CD4-positive, alpha-beta T cell treated with Interleukin-21 for 1 hour (primary cell): Measurements from ENCODE around the gene NSG2.
"Not testable (repeated sequence)": the region's sequence is repeated elsewhere in the genome, so short reads cannot be mapped to it uniquely, and the experiment has no call there.

Experiments used
- DNase-seq: peaks from one replicate; pipeline ENCODE4 v3.0.0-alpha.2; 2020

The NSG2 gene

DNA sequence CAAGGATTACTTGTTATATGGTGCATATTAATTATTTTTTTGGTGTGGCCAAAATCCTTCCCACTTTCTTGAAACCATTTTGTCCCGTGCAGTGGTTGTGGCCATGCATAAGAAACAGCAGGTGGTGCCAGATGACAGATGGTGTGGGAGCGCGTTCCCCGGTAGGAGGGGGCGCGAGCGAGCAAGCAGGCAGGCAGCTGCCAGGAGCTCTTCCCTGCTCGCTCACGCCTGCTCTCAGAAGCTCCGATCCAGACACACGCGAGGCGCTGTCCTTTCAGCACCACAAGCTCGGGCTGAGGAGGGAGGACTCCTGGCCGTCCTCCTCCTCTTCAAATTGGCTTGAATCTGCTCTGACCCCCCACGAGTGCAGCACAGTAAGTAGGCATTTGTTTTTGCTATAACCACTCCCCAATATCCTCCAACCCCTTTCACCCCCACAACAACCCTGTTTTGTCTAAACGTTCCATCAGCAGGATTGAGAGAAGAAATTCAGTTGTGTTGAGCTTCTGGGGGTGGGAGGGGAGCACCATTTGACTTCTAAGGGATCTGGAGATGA lies at the start of gene NSG2:
Gene NSG2 (plus strand): TSS at position 237 of the 556 bp plus-strand sequence. CDS start 1,050 bp downstream, outside the sequence.
- DNase-seq = no peak

- DNase-seq = no peak
Observed at GRCh38 chr5:173997331-173997730, 48.2 kb upstream of the NSG2 start.

DNA sequence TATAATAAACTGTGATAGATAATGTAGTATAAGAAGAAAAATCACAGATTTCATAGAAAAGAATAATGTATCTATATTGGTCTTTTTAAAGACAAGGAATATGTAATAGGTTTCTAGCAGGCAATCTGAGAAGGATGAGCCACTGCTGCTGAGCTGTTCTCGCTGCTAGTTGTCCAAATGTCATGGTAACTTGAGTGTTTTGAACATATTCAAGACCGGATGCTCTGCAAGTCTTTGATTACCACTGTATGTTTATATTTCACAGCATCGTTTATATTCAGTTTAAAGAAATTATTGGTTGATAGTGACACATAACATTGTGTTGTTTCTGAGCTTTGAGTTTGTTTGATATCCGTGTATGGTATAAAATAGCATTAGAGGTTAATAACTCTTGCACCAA lies 47.0 kb upstream of the NSG2 start:
- DNase-seq = no peak

DNA sequence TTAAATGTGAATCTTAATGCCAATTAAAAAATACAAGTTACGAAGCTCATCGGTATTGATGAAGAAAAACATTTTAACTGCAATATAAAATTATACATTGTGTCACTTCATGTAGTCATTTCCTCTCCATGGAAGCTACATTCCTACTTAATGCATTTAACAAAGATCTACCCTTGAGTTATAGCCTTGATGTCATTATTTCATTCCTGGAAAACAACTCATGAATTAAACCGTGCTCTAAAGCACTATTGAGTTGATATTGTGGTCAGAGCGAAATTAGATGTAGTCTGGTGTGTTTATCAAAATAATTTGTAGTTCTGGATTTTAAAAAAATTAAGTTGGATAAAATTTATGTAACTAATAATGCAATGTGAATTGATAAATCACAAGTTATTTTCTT lies 45.4 kb upstream of the NSG2 start:
- no peak for DNase-seq

- no peak for DNase-seq
Observed at GRCh38 chr5:174003795-174004194, 41.7 kb upstream of the NSG2 start.

- DNase-seq = no peak
Observed at GRCh38 chr5:174008922-174009321, 36.6 kb upstream of the NSG2 start.

GRCh38 chr5:174010365-174010764 lies 35.1 kb upstream of the NSG2 start:
- DNase-seq = no peak

DNA sequence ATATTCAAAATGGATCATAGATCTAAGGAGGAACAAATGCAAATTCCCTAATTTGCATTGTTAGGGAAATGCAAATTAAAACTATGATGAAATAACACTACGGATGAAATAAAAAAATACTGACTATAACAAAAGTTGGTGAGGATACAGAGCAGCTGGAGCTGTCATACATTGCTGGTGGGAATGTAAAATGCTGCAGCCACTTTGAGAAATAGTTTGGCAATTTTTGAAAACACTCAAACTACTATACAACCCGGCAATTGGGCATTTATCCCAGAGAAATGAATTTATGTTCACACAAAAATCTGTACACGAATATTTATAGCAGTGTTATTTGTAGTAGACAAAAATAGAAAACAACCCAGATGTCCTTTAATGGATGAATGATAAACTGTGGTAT lies 34.1 kb upstream of the NSG2 start:
- DNase-seq = no peak

- not testable (repeated sequence) for DNase-seq
Observed at GRCh38 chr5:174020069-174020927, 25.2 kb upstream of the NSG2 start.

DNA sequence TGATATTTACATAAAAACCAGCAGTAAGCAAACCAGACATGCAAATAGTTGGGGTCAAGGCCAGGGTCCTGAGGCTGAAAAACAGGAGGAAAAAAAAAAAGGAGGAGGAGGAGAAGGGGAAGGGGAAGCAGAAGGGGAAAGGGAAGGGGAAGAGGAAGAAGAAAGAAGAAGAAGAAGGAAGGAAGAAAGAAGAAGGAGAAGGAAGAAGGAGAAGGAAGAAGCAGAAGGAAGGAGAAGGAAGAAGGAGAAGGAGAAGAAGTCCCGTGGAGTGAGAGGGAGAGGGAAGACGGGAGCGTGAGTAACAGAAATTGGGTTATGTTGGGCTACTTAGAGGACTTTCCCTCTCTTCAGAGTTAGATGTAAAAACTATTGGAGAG lies 24.6 kb upstream of the NSG2 start:
- DNase-seq = no peak

DNA sequence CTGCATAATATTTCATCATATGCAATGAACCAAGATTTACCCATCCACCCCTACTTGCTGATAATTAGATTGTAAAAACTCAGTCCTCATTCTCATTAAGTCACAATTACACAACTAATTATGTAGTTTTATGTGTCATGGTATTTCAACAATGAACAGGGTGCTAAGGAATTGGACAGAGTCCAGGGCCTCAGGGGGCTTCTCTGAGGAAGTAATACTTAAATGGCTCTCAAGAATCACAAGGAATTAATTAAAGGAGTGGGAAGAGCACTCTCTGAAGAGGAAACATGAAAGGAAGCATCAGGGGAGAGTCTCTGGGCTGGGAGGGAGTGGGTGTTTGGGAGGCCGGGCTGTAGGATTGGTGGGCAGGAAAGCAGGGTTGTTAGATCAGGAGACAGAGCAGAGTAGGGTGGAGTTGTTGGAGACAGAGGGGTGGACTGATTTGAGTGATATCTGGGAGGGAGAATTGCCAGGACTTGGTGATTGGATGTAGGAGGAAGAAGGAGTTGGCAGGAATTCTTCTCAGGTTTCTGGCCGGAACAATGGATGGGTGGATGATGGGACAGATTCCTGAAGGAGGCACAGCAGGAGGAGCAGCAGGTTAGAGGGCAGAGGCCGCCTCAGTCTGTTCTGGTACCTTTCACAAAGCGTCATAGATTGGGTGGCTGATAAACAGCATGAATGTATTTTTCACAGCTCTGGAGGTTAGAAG lies 23.0 kb upstream of the NSG2 start:
- DNase-seq = no peak

DNA sequence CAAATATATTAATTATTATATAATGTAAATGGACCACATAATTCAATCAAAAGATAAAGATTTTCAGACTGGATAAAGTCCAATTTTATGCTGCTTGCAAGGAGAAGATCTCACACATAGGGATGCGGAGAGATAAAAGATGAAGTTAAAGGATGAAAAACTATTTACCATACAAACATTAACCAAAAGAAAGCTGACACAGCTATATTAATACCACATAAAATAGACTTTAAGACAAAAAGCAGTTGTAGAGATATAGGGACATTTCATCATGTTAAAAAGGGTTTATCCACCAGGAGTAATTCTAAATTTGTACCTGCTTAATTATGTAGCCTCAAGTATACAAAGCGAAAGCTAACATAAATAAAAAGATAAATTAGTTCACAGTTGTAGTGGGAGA lies 15.2 kb upstream of the NSG2 start:
- no peak for DNase-seq

DNA sequence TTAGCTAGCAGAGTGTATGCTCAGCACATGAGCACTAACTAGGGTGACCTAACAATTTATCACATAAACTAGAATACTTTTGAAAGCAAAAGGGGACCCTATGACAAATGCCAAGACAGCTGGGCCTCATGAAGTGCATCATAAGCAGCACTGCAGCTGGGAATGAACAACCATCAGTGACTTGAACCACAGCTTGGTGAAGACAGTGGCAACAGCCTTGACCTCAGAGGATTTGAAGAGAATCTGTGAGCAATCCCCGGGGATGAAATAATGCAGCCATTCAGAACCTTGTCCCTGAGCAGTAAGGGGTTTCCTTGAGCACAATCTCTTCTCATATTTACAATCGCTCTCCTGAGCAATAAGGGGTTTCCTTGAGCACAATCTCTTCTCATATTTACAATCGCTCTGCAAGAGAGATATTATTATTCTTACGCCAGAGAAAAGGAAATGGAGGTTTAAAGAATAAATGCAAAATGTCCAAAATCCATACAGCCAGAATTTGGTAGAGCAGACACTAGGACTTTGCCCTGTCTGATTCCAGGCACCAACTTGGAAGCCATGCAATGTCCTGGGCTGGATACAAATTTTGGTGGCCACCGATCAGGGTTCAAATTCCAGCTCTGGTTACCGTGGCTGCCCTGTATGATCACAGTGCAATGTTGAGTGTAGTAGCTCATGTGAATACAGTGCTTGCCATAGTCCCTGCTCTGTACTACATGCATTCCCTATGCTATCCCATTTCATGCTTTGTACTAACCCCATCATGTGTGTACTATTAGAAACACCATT lies 846 bp upstream of the NSG2 start:
- no peak for DNase-seq

DNA sequence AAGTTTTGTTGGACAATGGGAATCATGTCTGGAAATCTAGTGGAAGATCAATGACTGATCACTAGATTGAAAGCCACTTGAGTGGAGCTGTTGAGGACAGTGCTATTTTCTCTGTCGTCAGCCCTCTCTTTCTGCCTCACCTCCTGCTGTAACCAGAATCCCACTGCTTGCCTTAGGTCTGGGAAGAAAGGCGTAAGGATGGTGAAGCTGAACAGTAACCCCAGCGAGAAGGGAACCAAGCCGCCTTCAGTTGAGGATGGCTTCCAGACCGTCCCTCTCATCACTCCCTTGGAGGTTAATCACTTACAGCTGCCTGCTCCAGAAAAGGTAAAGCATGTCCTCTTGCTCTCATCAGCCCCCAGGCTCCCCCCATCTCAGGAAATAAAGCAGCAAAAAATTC lies 1.1 kb downstream of the NSG2 start:
- no peak for DNase-seq

DNA sequence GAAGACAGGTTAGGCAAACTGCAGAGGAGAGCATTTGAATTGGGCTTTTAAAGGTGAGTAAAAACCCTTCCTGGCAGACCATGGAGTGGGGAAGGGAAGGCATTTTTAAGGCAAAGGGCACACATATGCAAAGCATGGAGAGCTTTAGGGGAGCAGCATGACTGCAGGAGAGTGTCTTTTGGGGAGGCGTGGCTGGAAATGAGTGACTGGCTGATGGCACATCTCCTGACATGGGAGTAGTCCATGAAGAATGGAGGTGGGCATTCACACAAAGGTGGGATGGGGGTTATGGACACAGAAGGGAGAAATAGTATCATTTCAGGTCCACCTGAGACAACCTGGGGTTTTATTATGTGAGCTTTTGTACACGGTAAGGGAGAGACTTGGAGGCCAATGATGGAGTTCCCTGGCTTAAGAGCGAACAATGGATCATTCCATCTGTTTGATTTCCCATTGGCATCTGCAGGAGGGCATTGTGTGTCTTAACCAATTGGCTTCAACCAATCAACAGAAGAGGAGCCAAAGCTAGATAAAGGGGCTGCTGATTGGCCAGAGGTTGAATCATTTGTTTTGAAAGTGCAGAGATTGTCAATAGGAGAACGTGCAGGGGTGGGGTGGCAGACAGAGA lies 2.1 kb downstream of the NSG2 start:
- DNase-seq = no peak

DNA sequence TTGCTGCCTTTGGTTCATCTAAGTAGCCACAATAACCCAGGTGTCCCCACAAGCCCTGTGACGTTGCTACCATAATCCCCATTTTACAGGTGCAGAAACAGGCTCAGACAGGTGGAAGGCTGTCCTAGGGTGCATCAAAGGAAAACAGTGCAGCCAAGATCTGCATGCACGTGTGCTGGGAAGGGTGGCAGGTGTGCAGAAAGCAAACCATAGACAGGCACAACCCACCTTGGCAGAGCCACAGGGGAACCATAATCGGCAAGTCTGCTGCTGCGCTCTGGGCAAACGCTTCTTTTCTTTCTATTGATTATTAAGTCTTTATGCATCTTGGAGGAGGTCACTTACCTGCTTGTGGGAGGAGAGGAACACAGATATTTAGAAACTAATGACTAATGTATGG lies 7.1 kb downstream of the NSG2 start:
- no peak for DNase-seq

GRCh38 chr5:174053905-174054304 lies 8.4 kb downstream of the NSG2 start:
- no peak for DNase-seq

DNA sequence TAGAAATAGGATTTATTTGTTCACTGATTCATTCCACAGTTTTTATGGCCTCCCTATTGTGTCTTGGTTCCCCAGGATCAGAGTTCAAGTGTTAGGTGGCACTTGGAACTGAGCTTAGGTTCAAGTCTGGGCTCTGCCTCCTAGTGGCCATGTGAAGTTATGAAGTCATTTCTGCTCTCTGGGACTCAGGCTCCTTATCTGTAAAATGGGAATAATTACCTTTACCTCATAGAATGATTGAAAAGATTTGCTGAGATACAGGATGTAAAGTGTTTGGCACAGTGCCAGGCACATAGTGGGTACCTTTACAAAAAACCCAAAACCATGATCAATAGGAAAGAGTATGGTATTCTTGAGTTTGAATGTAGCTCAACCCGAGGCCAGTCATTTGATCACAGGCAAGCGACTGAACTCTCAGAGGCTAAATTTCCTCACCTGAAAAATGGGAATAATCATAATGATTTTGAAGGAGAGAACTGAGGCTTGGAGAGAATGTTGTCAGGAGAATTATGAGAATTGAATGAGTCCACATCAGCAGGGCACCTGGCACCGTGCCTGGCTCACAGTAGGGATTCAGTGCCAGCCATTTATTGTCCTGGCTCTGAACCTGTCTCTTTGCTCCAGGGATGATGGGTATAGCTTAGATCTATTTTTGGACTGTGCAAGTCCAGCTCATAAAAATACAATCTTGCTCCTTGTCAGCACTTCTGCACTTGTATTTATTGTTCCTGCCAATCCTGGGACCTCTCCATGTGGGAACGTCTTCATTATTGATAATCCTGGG lies 10.8 kb downstream of the NSG2 start:
- DNase-seq = no peak

GRCh38 chr5:174057206-174057605 lies 11.7 kb downstream of the NSG2 start:
- no peak for DNase-seq

- no peak for DNase-seq
Observed at GRCh38 chr5:174058433-174059122, 13.1 kb downstream of the NSG2 start.

DNA sequence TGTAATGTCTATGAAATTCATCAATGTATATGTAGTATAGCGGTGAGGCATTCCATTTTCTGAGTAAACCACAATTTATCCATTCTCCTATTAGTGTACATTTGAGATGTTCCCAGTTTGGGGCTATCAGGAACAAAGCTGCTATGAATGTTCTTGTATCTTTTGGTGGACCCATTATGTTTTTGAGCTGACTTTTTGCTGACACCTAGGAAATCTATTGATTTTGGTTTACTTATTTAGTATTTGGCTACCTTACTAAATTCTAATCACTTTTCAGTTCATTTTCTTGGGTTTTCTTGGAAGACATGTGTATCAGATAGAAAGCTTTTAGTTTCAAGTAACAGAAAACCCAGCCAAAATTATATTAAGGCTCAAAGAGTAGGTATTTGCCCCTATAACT lies 13.7 kb downstream of the NSG2 start:
- DNase-seq = no peak
